ENCODE results near the gene FAM107B. TPM values are rescaled to one million over a fixed set of nuclear protein-coding genes. Genes with fewer than 3 reads are reported as not detected.
"Not testable (repeated sequence)": the region's sequence is repeated elsewhere in the genome, so short reads cannot be mapped to it uniquely, and the experiment has no call there.

Gene FAM107B
- total RNA-seq, 1 donor from 2014 or later, result 99.4 TPM

DNA sequence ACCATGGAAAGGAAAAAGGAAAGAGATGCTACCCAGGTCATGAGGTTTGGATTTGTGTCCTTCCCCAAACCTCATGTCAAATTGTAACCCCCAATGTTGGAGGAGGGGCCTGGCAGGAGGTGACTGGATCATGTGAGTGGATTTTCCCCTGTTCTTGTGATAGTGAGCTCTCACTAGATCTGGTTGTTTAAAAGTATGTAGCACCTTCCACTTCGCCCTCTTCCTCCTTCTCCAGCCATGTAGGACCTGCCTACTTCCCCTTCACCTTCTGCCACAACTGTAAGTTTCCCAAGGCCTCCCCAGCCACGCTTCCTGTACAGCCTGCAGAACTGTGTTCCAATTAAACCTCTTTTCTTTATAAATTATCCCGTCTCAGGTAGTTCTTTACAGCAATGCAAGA lies 113.9 kb downstream of the FAM107B start:
- intact Hi-C loops (cut with micrococcal nuclease), result loop anchor here (1.0 kb wide), 1 partner anchor 271 kb away; no protein-coding TSS in a partner anchor
- H3K9me3 Mint-ChIP-seq, result peaks cover 51% of the 10 kb centered on the region

DNA sequence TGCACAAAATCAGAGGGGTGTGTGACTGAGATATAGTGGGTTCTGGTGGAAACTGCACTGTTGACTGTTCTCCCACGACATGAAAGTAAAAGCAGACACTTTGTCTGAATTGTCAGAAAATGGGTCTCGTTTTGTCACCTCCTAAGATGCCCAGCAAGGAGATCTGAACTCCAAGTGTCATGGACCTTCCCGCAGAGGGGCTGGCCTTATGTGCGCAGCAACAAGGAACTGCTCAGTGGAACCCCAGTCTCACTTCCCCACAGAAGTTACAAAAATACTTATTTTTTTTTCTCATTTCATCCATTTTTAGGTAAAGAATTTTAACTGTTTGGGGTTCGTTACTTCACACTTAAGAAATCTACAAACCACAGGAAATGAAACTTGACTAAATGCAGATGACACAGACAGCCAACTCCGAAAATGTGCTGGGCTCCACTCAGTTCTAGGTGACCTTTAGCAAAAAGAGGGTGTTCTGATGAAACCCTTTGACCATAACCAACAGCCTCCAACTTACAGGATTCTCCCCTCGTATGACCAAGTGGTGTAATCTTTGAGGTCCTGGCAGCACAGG lies 115.0 kb downstream of the FAM107B start:
- intact Hi-C loops (cut with micrococcal nuclease), result loop anchor here (1.0 to 5.0 kb wide), 7 partner anchors 11 to 293 kb away; partner anchors contain the start of gene DCLRE1C
- peaks cover 36% of the 10 kb centered on the region for H3K36me3 Mint-ChIP-seq (ENCODE audit: low read depth)
- H3K4me1 Mint-ChIP-seq (ENCODE audit: low read depth), result peaks cover 81% of the 10 kb centered on the region
- peaks cover 41% of the 10 kb centered on the region for H3K9me3 Mint-ChIP-seq
- H3K27ac Mint-ChIP-seq, result peak overlapping the region; percentile 95
- no peaks in the 10 kb centered on the region for H3K27me3 Mint-ChIP-seq (ENCODE audit: low read depth)
- DNase-seq (ENCODE audit: low spot score), result peak; percentile 59
- H3K4me3 Mint-ChIP-seq (ENCODE audit: low read depth), result peak overlapping the region; percentile 66

More for the DNA sequence above, 113.9 kb downstream of the FAM107B start:
- DNase-seq (ENCODE audit: low spot score), result no peak
- Mint-ChIP-seq H3K4me3 (ENCODE audit: low read depth) (no peak overlapping the region), H3K4me1 (ENCODE audit: low read depth) (peaks cover 78% of the 10 kb centered on the region), H3K27ac (peak overlapping the region; percentile 73), H3K36me3 (ENCODE audit: low read depth) (peaks cover 39% of the 10 kb centered on the region), H3K27me3 (ENCODE audit: low read depth) (no peaks in the 10 kb centered on the region)

DNA sequence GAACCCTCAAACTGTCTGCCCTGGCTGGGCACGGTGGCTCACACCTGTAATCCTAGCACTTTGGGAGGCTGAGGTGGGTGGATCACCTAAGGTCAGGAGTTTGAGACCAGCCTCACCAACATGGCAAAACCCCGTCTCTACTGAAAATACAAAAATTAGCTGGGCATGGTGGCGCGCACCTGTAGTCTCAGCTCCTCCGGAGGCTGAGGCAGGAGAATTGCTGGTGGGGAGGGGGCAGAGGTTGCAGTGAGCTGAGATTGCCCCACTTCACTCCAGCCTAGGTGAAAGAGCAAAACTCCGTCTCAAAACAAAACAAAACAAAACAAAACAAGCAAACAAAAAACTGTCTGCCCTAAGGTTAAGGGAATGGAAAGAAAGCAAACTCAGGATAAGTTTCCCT lies 115.6 kb downstream of the FAM107B start:
- peaks cover 84% of the 10 kb centered on the region for H3K4me1 Mint-ChIP-seq (ENCODE audit: low read depth)
- H3K27ac Mint-ChIP-seq, result peak overlapping the region; percentile 95
- peaks cover 38% of the 10 kb centered on the region for H3K9me3 Mint-ChIP-seq
- peak overlapping the region; percentile 66 for H3K4me3 Mint-ChIP-seq (ENCODE audit: low read depth)
- peaks cover 36% of the 10 kb centered on the region for H3K36me3 Mint-ChIP-seq (ENCODE audit: low read depth)
- H3K27me3 Mint-ChIP-seq (ENCODE audit: low read depth); DNase-seq (ENCODE audit: low spot score): not testable (repeated sequence)
- intact Hi-C loops (cut with micrococcal nuclease), result loop anchor here (1.0 to 5.0 kb wide), 6 partner anchors 11 to 293 kb away; partner anchors contain the start of gene DCLRE1C

DNA sequence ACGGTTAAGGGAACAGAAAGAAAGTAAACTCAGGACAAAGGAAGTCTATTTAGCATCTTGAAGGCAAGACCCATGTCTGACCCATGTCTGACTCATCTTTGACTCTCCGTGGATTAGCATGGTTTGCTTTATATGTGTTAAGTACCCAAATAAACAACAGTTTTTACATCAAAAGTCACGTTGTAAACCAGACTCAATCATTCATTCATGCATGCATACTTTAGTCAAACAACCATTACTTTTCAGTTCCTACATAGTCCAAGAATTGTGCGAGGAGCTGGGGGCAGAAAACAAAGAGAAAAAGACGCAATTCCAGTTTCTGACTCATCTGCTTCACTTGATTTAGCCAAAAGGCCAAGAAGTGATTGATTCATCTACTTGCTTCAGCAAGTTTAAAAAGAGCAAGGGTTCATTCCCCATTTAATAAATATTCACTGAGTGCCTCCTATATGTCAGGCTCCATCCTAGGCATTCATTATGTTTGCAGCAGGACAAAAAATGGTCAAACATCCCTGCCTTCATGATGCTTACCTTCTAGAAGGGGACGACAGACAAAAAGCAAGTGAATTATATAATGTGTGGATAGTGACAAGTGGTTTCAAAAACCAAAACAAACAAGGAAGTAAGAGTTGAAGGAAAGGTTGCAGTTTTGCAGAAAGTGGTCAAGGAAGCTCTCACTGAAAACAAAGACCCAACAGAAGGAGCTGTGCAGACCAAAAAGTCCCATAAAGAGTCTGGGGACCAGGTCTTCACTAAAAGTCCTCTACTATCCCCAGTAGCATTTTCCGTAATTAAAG lies 116.2 kb downstream of the FAM107B start:
- Mint-ChIP-seq H3K4me1 (ENCODE audit: low read depth) (peaks cover 87% of the 10 kb centered on the region), H3K9me3 (peaks cover 34% of the 10 kb centered on the region), H3K36me3 (ENCODE audit: low read depth) (peaks cover 32% of the 10 kb centered on the region), H3K27ac (peak overlapping the region; percentile 95), H3K27me3 (ENCODE audit: low read depth) (no peaks in the 10 kb centered on the region), H3K4me3 (ENCODE audit: low read depth) (peak overlapping the region; percentile 35)
- intact Hi-C loops (cut with micrococcal nuclease), result loop anchor here (1.0 to 5.0 kb wide), 6 partner anchors 10 to 294 kb away; partner anchors contain the start of gene DCLRE1C
- DNase-seq (ENCODE audit: low spot score), result no peak

DNA sequence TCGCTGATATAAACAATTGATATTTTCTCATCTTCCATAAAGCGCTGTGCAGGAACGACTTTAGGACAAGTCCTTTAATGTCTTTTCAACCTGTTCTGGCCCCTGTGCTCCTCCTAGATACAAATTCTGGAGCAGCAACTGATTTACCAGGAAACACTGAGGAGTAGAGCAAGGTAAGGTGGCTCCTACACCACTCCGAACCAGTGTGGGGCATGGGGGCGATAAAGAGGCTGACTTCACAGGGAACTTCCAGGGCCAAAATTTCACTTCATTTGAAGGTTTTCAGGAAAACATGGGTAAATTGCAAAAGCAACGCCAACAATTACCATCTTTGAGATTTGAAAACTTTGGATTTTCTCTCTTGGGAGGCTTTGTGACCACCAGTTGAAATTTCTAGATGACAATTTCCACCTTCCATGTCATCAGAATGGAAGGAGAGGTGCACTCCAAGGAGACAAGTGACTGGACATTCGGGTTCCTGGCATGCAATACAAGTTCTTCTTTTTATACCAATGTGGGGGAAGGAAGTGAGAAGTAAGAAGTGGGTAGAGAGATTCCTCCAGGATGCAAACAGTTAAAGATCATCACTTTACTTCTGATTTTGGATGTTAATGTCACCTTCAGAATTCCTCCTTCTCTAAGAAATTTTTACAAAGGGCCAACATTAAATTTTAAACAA lies 118.5 kb downstream of the FAM107B start:
- Mint-ChIP-seq H3K27me3 (ENCODE audit: low read depth) (no peaks in the 10 kb centered on the region), H3K4me3 (ENCODE audit: low read depth) (no peak overlapping the region)
- intact Hi-C loops (cut with micrococcal nuclease), result loop anchor here (5.0 kb wide), 1 partner anchor 296 kb away; the partner anchor contains the start of gene DCLRE1C

DNA sequence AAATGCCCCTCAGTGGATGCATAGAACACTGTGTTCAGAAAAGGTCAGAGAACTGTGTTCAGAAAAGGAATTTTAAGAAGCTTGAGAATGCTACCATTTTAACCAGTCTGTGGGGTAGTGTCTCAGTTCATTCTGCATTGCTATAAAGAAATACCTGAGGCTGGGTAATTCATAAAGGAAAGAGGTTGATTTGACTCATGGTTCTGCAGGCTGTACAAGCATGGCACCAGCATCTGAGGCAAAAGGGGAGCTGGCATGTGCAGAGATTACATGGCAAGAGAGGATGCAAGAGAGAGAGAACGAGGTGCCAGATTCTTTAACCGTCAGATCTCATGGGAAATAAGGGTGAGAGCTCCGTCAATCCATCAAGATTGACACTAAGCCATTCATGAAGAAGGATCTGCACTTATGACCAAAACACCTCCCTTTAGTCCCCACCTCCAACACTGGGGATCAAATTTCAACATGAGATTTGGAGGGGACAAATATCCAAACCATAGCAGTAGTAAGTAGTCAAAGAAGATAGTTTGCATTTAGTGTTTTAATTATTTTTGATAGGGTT lies 119.8 kb downstream of the FAM107B start:
- H3K4me1 Mint-ChIP-seq (ENCODE audit: low read depth), result peaks cover 89% of the 10 kb centered on the region
- no peak for DNase-seq (ENCODE audit: low spot score)
- H3K27me3 Mint-ChIP-seq (ENCODE audit: low read depth), result no peaks in the 10 kb centered on the region
- H3K9me3 Mint-ChIP-seq, result peaks cover 9% of the 10 kb centered on the region
- intact Hi-C loops (cut with micrococcal nuclease), result loop anchor here (5.0 kb wide), 1 partner anchor 297 kb away; the partner anchor contains the start of gene DCLRE1C
- H3K27ac Mint-ChIP-seq, result no peak overlapping the region
- H3K36me3 Mint-ChIP-seq (ENCODE audit: low read depth), result peaks cover 10% of the 10 kb centered on the region
- no peak overlapping the region for H3K4me3 Mint-ChIP-seq (ENCODE audit: low read depth)

More for the DNA sequence above, 118.5 kb downstream of the FAM107B start:
- Mint-ChIP-seq H3K36me3 (ENCODE audit: low read depth) (peaks cover 16% of the 10 kb centered on the region), H3K27ac (no peak overlapping the region), H3K9me3 (peaks cover 17% of the 10 kb centered on the region), H3K4me1 (ENCODE audit: low read depth) (peaks cover 95% of the 10 kb centered on the region)
- no peak for DNase-seq (ENCODE audit: low spot score)

DNA sequence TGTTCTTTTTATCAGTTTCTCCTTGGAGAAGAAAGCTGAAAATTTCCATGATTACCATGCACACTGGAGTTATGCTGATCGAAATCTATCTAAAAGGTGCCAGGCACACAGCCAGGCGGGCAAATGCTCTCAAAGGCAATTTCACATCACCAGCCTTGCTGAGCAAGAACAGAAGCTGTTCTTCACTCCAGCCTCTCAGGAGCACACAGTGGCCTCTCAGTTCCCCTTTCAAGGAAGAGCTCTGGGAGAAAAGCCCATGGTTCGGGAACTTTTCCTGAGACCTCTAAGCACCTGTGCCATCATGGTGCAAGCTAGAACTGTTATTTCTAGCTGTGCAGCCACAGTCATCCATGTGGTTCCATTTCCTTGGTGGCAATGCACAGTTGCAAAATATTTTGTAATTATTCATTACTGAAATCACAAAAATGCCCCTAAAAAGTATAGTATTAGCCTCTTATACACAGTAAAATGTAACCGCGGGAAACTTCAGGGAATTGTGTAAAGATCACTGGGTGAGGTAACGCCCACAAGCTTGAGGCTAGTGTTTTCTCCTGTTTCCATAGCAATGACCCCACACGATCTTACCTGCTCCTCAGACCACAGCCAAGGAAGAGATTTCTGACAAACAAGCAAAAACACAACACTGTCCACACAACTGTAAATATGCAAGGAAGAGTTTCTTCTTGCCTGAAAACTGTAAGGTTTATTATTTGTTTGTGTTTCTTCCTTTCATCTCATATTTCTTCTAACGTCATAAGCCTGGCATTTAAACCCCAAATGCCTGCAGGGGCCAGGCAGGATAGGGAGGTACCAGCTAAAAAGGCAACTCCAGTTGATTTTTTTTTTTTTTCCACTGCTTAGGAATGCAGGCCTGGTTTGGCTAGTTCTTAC lies 121.2 kb downstream of the FAM107B start:
- Mint-ChIP-seq H3K36me3 (ENCODE audit: low read depth) (peaks cover 5% of the 10 kb centered on the region), H3K27me3 (ENCODE audit: low read depth) (no peaks in the 10 kb centered on the region), H3K27ac (peak overlapping the region; percentile 79), H3K9me3 (peaks cover 6% of the 10 kb centered on the region), H3K4me1 (ENCODE audit: low read depth) (peaks cover 89% of the 10 kb centered on the region), H3K4me3 (ENCODE audit: low read depth) (peak overlapping the region; percentile 20)
- intact Hi-C loops (cut with micrococcal nuclease), result no loop called here
- no peak for DNase-seq (ENCODE audit: low spot score)

DNA sequence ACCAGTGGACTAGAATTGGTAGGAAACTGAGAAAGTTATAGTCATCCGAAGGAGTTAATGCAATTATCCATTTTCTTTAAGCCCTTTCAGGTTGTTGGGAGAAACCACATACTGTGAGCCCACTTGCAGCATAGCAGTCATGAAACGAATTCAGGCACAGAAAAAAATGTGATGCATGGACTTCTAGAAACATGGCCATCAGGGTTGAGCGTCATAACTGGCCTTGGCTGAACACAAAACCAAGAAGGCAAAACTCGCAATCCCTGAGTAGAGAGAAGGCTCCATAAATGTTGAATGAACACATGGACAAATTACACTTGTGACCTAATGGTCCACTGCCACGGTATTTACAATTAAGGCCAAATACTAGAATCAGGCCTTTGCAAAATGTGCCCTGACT lies 121.9 kb downstream of the FAM107B start:
- H3K27ac Mint-ChIP-seq, result no peak overlapping the region
- no peaks in the 10 kb centered on the region for H3K9me3 Mint-ChIP-seq
- intact Hi-C loops (cut with micrococcal nuclease), result no loop called here
- H3K36me3 Mint-ChIP-seq (ENCODE audit: low read depth), result no peaks in the 10 kb centered on the region
- H3K4me1 Mint-ChIP-seq (ENCODE audit: low read depth), result peaks cover 89% of the 10 kb centered on the region
- DNase-seq (ENCODE audit: low spot score), result no peak
- no peaks in the 10 kb centered on the region for H3K27me3 Mint-ChIP-seq (ENCODE audit: low read depth)
- H3K4me3 Mint-ChIP-seq (ENCODE audit: low read depth), result no peak overlapping the region

DNA sequence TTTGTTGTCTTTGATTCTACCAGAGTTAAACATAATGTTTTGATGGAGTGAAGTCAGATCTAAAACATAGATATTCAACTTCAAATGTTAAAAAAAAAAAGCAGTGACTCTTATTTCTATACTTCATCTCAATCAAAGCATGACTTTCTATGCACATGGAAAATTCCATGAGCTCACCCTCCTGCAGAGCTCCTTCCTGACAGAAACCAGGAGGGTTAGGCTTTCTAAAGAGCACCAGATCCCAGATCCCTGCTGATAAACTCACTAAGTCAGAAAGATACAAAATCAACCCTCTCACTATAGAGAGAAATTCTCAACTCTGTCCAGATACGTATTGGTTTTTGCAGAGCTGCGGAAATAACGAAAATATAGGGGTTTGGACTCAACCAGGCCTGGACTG lies 122.6 kb downstream of the FAM107B start:
- Mint-ChIP-seq H3K27ac (no peak overlapping the region), H3K27me3 (ENCODE audit: low read depth) (no peaks in the 10 kb centered on the region), H3K4me3 (ENCODE audit: low read depth) (no peak overlapping the region), H3K4me1 (ENCODE audit: low read depth) (peaks cover 85% of the 10 kb centered on the region), H3K9me3 (no peaks in the 10 kb centered on the region), H3K36me3 (ENCODE audit: low read depth) (no peaks in the 10 kb centered on the region)
- no peak for DNase-seq (ENCODE audit: low spot score)
- intact Hi-C loops (cut with micrococcal nuclease), result no loop called here

DNA sequence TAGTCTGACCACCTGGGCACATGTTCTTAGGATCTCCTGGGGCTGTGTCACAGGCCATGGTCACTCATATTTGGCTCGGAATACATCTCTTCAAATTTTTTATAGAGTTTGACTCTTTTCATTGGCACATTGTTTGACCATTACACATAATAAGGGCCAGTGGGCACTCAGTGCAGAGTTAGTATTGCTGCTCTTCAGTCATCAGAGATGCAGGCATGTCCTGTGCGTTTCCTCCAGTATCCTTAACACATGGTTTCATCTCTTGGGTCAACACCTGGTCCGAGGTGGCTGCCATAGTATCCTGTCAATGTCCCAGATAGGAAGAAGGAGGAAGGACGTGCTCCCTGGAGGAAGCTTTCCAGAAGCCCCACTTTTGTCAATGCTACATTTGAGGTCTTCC lies 125.0 kb downstream of the FAM107B start:
- intact Hi-C loops (cut with micrococcal nuclease), result loop anchor here (2.0 to 5.0 kb wide), 2 partner anchors 93 to 228 kb away; partner anchors contain the start of gene SUV39H2
- Mint-ChIP-seq H3K9me3 (no peaks in the 10 kb centered on the region), H3K27ac (peak overlapping the region; percentile 96), H3K27me3 (ENCODE audit: low read depth) (no peaks in the 10 kb centered on the region), H3K4me1 (ENCODE audit: low read depth) (peaks cover 79% of the 10 kb centered on the region), H3K4me3 (ENCODE audit: low read depth) (no peak overlapping the region), H3K36me3 (ENCODE audit: low read depth) (no peaks in the 10 kb centered on the region)
- DNase-seq (ENCODE audit: low spot score), result no peak

DNA sequence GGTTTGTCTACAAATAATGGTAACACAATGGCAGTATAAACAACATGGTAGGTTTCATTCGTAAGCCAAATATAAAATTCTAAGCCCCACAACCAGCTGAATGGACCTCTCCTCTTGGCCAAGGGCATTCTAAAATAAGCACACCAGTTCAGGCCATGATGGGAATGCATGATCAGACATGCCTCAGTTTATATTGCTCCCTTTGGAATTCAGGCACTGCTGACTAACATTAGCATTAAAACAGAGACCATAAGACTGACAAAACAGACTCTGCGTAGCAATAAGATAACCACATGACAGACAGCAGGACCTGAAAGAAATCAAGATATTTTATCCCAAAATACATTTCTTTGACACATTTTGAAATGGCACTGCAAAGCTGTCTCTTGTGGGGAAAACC lies 125.8 kb downstream of the FAM107B start:
- Mint-ChIP-seq H3K27me3 (ENCODE audit: low read depth) (no peaks in the 10 kb centered on the region), H3K9me3 (no peaks in the 10 kb centered on the region), H3K4me1 (ENCODE audit: low read depth) (peaks cover 76% of the 10 kb centered on the region), H3K27ac (peak overlapping the region; percentile 96), H3K4me3 (ENCODE audit: low read depth) (peak overlapping the region; percentile 63), H3K36me3 (ENCODE audit: low read depth) (no peaks in the 10 kb centered on the region)
- no peak for DNase-seq (ENCODE audit: low spot score)
- intact Hi-C loops (cut with micrococcal nuclease), result loop anchor here (1.0 to 5.0 kb wide), 7 partner anchors 10 to 259 kb away; partner anchors contain the start of genes CDNF, HSPA14, MSANTD7 and SUV39H2
